ENCODE measurements around the gene DNAH14. TPM values are rescaled to one million over a fixed set of nuclear protein-coding genes. Genes with fewer than 3 reads are reported as not detected.
"Not testable (repeated sequence)": the region's sequence is repeated elsewhere in the genome, so short reads cannot be mapped to it uniquely, and the experiment has no call there.

Gene DNAH14
- total RNA-seq, 1 donor from 2014 or later, result 21.6 TPM

GRCh38 chr1:225373155-225373554 lies 443.7 kb downstream of the DNAH14 start:
- no peak overlapping the region for H3K4me3 Mint-ChIP-seq (ENCODE audit: unreplicated experiment)
- no peaks in the 10 kb centered on the region for H3K27me3 Mint-ChIP-seq (ENCODE audit: unreplicated experiment)
- H3K4me1 Mint-ChIP-seq (ENCODE audit: unreplicated experiment), result no peaks in the 10 kb centered on the region
- DNase-seq (ENCODE audit: low spot score), result no peak
- no peaks in the 10 kb centered on the region for H3K36me3 Mint-ChIP-seq (ENCODE audit: low read depth, unreplicated experiment)
- no peaks in the 10 kb centered on the region for H3K9me3 Mint-ChIP-seq (ENCODE audit: unreplicated experiment)
- no peak for TF ChIP-seq CTCF (IDR thresholded peaks at IDR 0.05; ENCODE audit: unreplicated experiment)
- H3K27ac Mint-ChIP-seq (ENCODE audit: unreplicated experiment), result no peak overlapping the region

DNA sequence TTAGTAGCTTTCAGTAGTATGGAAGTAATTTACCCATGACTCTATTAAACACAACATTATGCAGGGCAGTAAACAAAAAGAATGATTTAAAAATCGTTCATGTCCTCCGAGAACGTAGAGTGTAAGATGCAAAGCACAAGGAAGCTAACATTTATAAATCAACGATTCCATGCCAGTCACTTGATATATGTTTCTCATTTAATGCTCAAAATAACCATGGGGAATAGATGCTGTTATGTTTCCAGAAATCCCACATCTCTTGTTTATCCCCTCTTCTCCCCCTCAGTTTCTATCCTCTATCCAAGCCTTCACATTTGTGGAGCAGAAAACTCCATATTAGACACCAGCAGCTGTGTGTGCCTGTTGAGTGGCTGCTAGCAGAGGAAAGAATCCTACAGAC lies 445.5 kb downstream of the DNAH14 start:
- Mint-ChIP-seq H3K36me3 (ENCODE audit: low read depth, unreplicated experiment) (no peaks in the 10 kb centered on the region), H3K4me3 (ENCODE audit: unreplicated experiment) (no peak overlapping the region), H3K4me1 (ENCODE audit: unreplicated experiment) (no peaks in the 10 kb centered on the region), H3K27me3 (ENCODE audit: unreplicated experiment) (no peaks in the 10 kb centered on the region), H3K9me3 (ENCODE audit: unreplicated experiment) (no peaks in the 10 kb centered on the region), H3K27ac (ENCODE audit: unreplicated experiment) (no peak overlapping the region)
- no peak for TF ChIP-seq CTCF (IDR thresholded peaks at IDR 0.05; ENCODE audit: unreplicated experiment)
- no peak for DNase-seq (ENCODE audit: low spot score)

- H3K36me3 Mint-ChIP-seq (ENCODE audit: low read depth, unreplicated experiment), result peaks cover 4% of the 10 kb centered on the region
- no peaks in the 10 kb centered on the region for H3K4me1 Mint-ChIP-seq (ENCODE audit: unreplicated experiment)
- no peaks in the 10 kb centered on the region for H3K27me3 Mint-ChIP-seq (ENCODE audit: unreplicated experiment)
- no peak overlapping the region for H3K4me3 Mint-ChIP-seq (ENCODE audit: unreplicated experiment)
- no peak for DNase-seq (ENCODE audit: low spot score)
- no peak for TF ChIP-seq CTCF (IDR thresholded peaks at IDR 0.05; ENCODE audit: unreplicated experiment)
- H3K9me3 Mint-ChIP-seq (ENCODE audit: unreplicated experiment), result no peaks in the 10 kb centered on the region
- no peak overlapping the region for H3K27ac Mint-ChIP-seq (ENCODE audit: unreplicated experiment)
Observed at GRCh38 chr1:225378880-225379279, 449.4 kb downstream of the DNAH14 start.

DNA sequence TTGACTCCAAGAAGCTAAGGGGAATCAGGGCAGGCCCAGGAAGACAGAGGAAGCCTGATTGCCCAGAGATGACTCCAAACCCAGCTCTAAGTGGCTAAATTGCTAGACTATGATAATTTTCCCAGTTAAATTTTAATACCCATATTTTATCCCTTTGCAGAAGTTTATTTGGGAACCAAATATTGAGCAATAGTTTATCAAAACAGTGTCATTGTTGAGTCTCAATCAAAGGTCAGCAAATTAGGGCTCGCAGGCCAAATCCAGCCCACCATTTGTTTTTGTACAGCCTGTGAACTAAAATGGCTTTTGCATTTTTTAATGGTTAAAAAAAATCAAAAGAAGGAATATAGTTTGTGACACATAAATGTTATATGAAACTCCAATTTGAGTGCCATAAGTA lies 451.2 kb downstream of the DNAH14 start:
- Mint-ChIP-seq H3K4me1 (ENCODE audit: unreplicated experiment) (no peaks in the 10 kb centered on the region), H3K4me3 (ENCODE audit: unreplicated experiment) (no peak overlapping the region), H3K27me3 (ENCODE audit: unreplicated experiment) (no peaks in the 10 kb centered on the region), H3K36me3 (ENCODE audit: low read depth, unreplicated experiment) (peaks cover 4% of the 10 kb centered on the region), H3K9me3 (ENCODE audit: unreplicated experiment) (no peaks in the 10 kb centered on the region), H3K27ac (ENCODE audit: unreplicated experiment) (no peak overlapping the region)
- DNase-seq (ENCODE audit: low spot score), result no peak
- TF ChIP-seq CTCF (IDR thresholded peaks at IDR 0.05; ENCODE audit: unreplicated experiment), result no peak

- not testable (repeated sequence) for DNase-seq (ENCODE audit: low spot score); H3K4me3 Mint-ChIP-seq (ENCODE audit: unreplicated experiment); H3K27me3 Mint-ChIP-seq (ENCODE audit: unreplicated experiment); H3K4me1 Mint-ChIP-seq (ENCODE audit: unreplicated experiment); H3K9me3 Mint-ChIP-seq (ENCODE audit: unreplicated experiment); H3K27ac Mint-ChIP-seq (ENCODE audit: unreplicated experiment)
- peaks cover 11% of the 10 kb centered on the region for H3K36me3 Mint-ChIP-seq (ENCODE audit: low read depth, unreplicated experiment)
Observed at GRCh38 chr1:225386860-225387259, 457.4 kb downstream of the DNAH14 start.

- no peak overlapping the region for H3K27ac Mint-ChIP-seq (ENCODE audit: unreplicated experiment)
- H3K27me3 Mint-ChIP-seq (ENCODE audit: unreplicated experiment), result peaks cover 2% of the 10 kb centered on the region
- H3K36me3 Mint-ChIP-seq (ENCODE audit: low read depth, unreplicated experiment), result peaks cover 18% of the 10 kb centered on the region
- no peak for TF ChIP-seq CTCF (IDR thresholded peaks at IDR 0.05; ENCODE audit: unreplicated experiment)
- H3K9me3 Mint-ChIP-seq (ENCODE audit: unreplicated experiment), result no peaks in the 10 kb centered on the region
- no peak for DNase-seq (ENCODE audit: low spot score)
- no peak overlapping the region for H3K4me3 Mint-ChIP-seq (ENCODE audit: unreplicated experiment)
- peaks cover 2% of the 10 kb centered on the region for H3K4me1 Mint-ChIP-seq (ENCODE audit: unreplicated experiment)
Observed at GRCh38 chr1:225388372-225388771, 458.9 kb downstream of the DNAH14 start.
